Stimulated activated CD4-positive, alpha-beta T cell treated with anti-CD3 and anti-CD28 coated beads, Interleukin-2, amount 100 ng/mL, for 24 hours (primary cell): Measurements from ENCODE around the gene MAT2A.
"Not testable (repeated sequence)": the region's sequence is repeated elsewhere in the genome, so short reads cannot be mapped to it uniquely, and the experiment has no call there.

Experiments
- DNase-seq, 2 donors: peaks; one replicate each; pipeline ENCODE4 v3.0.0-alpha.2; 2020

Gene MAT2A

GRCh38 chr2:85580206-85580605, 41.2 kb downstream of the MAT2A start:
- DNase-seq: no peak

GRCh38 chr2:85582492-85582891, 43.5 kb downstream of the MAT2A start:
- no peak for DNase-seq

- DNase-seq: peak; percentile 34 to 45
These were observed 44.8 kb downstream of the MAT2A start for GRCh38 chr2:85583667-85584353.

- peak in 1 of 2 donors; percentile 36 for DNase-seq
These were observed 45.4 kb downstream of the MAT2A start, which contains the start of gene VAMP5 for GRCh38 chr2:85584354-85584856. Gene VAMP5 (plus strand): TSS chr2:85584431. CDS start chr2:85584491, 60 bp downstream.

GRCh38 chr2:85584857-85585780, 46.2 kb downstream of the MAT2A start:
- DNase-seq: peak; percentile 26 to 33

- DNase-seq: no peak
These were observed 46.8 kb downstream of the MAT2A start for GRCh38 chr2:85585781-85586105.

- no peak for DNase-seq
These were observed 49.3 kb downstream of the MAT2A start for GRCh38 chr2:85588236-85588635.

- DNase-seq: no peak
These were observed 49.7 kb downstream of the MAT2A start for GRCh38 chr2:85588645-85589044.

- no peak for DNase-seq
These were observed 50.2 kb downstream of the MAT2A start for GRCh38 chr2:85589181-85589580.

GRCh38 chr2:85589982-85590791, 51.2 kb downstream of the MAT2A start:
- DNase-seq: no peak

- DNase-seq: no peak
These were observed 52.0 kb downstream of the MAT2A start for GRCh38 chr2:85590950-85591349.

- DNase-seq: no peak
These were observed 52.6 kb downstream of the MAT2A start for GRCh38 chr2:85591563-85591962.

GRCh38 chr2:85592299-85592698, 53.3 kb downstream of the MAT2A start:
- DNase-seq: not testable (repeated sequence)

- DNase-seq: no peak
These were observed 54.1 kb downstream of the MAT2A start for GRCh38 chr2:85593023-85593422.
